Prostate gland (tissue), 2 donors: Measurements from ENCODE around the gene NR4A2. TPM values are rescaled to one million over a fixed set of nuclear protein-coding genes. Genes with fewer than 3 reads are reported as not detected.
A peak's percentile ranks its signal among the peaks of the same experiment; 100 is the strongest.

Source experiments
- DNase-seq: peaks from one replicate; pipeline ENCODE4 v3.0.0-alpha.2; 2019; ENCODE audit warnings: low spot score
- H3K27ac ChIP-seq, 2 donors: fragments of 200-600 bp; sonication (generic); 2 replicates each; pipeline ENCODE4 v1.5.1; 2017 to 2019
- H3K27me3 ChIP-seq: fragments of 200-600 bp; sonication (generic); replicated peaks from 2 replicates; pipeline ENCODE4 v1.5.1; 2019; ENCODE audit not compliant: insufficient read depth
- H3K36me3 ChIP-seq, 2 donors: fragments of 200-600 bp; sonication (generic); 1 replicate in 1 of 2; 2 replicates in 1 of 2; pipeline versions ENCODE4 v1.5.1 to v1.8.1; 2017 to 2019
- H3K4me1 ChIP-seq: fragments of 200-600 bp; sonication (generic); replicated peaks from 2 replicates; pipeline ENCODE4 v1.5.1; 2019
- H3K4me3 ChIP-seq, 2 donors: fragments of 200-600 bp; sonication (generic); 2 replicates each; pipeline ENCODE4 v1.5.1; 2017 to 2019
- H3K9me3 ChIP-seq: fragments of 200-600 bp; sonication (generic); 2 replicates; pipeline ENCODE4 v1.5.1; 2017
- CTCF ChIP-seq, 4 experiments: fragments of 200-600 bp in 2 of 4; fragments of 450-650 bp in 2 of 4; sonication (generic) in 2 of 4; IDR thresholded peaks; 1 replicate in 3 of 4; 2 replicates in 1 of 4; pipeline ENCODE4 v1.5.1; 2016 to 2019; ENCODE audit warnings: antibody characterized with exemption in 4 of 4, mild to moderate bottlenecking in 2 of 4, moderate library complexity in 2 of 4
- POLR2A ChIP-seq: fragments of 450-650 bp; IDR thresholded peaks from one replicate; pipeline ENCODE4 v1.6.1; 2016; ENCODE audit warnings: antibody characterized with exemption, mild to moderate bottlenecking
- POLR2AphosphoS5 ChIP-seq: sonication (generic); formaldehyde crosslinking; IDR thresholded peaks from one replicate; pipeline ENCODE4 v1.6.1; 2017; ENCODE audit warnings: antibody characterized with exemption
- WGBS: methylation state at CpG from one replicate; pipeline ENCODE4 v1.1.5; 2018; 5-methylcytosine and 5-hydroxymethylcytosine counted together
- intact Hi-C: fragments of 100-400 bp; cut with DNase I; formaldehyde crosslinking; loops from one replicate; pipeline ENCODE4 v1.14.2; 2022
- total RNA-seq, 2 donors: library from RNA; depleted of rRNA; stranded (reverse); fragments of >200 nt; gene quantifications; one replicate each; pipeline ENCODE4 v1.1.0, GENCODE V29; 2016

NR4A2 gene
- total RNA-seq, 2 donors from 2014 or later: 2.3 to 4.5 TPM

GRCh38 chr2:156349161-156349560, 16.6 kb upstream of the NR4A2 start:
- no peak overlapping the region for H3K27ac ChIP-seq
- no peaks in the 10 kb centered on the region for H3K36me3 ChIP-seq
- no peaks in the 10 kb centered on the region for H3K27me3 ChIP-seq
- no peak for DNase-seq
- no peaks in the 10 kb centered on the region for H3K4me1 ChIP-seq
- intact Hi-C loops: no loop called here
- no peaks in the 10 kb centered on the region for H3K9me3 ChIP-seq
- TF ChIP-seq POLR2A (no peak), POLR2AphosphoS5 (no peak), CTCF (IDR thresholded peaks at IDR 0.05) (no peak)
- no peak overlapping the region for H3K4me3 ChIP-seq

- no peak for TF ChIP-seq POLR2A
- no peak for TF ChIP-seq CTCF (IDR thresholded peaks at IDR 0.05)
- TF ChIP-seq POLR2AphosphoS5: no peak
- WGBS: 59% methylated on average over 3 of the region's 3 CpGs
- Histone ChIP-seq H3K27me3 (no peaks in the 10 kb centered on the region), H3K36me3 (no peaks in the 10 kb centered on the region), H3K4me1 (no peaks in the 10 kb centered on the region), H3K4me3 (no peak overlapping the region), H3K9me3 (no peaks in the 10 kb centered on the region), H3K27ac (no peak overlapping the region)
- intact Hi-C loops: no loop called here
- DNase-seq: no peak
Measured at GRCh38 chr2:156347431-156347830, 14.9 kb upstream of the NR4A2 start.

GRCh38 chr2:156346731-156347130, 14.2 kb upstream of the NR4A2 start:
- H3K27me3 ChIP-seq: no peaks in the 10 kb centered on the region
- no peaks in the 10 kb centered on the region for H3K9me3 ChIP-seq
- TF ChIP-seq POLR2AphosphoS5 (no peak), POLR2A (no peak)
- no peak overlapping the region for H3K27ac ChIP-seq
- WGBS: 64% methylated on average over 4 of the region's 4 CpGs
- H3K4me3 ChIP-seq: no peak overlapping the region
- no peaks in the 10 kb centered on the region for H3K36me3 ChIP-seq
- intact Hi-C loops: no loop called here
- H3K4me1 ChIP-seq: no peaks in the 10 kb centered on the region
- DNase-seq: no peak

- WGBS: 88% methylated on average over 3 of the region's 3 CpGs
- no peaks in the 10 kb centered on the region for H3K27me3 ChIP-seq
- DNase-seq: no peak
- no peaks in the 10 kb centered on the region for H3K36me3 ChIP-seq
- TF ChIP-seq POLR2A (no peak), CTCF (IDR thresholded peaks at IDR 0.05) (no peak), POLR2AphosphoS5 (no peak)
- no peaks in the 10 kb centered on the region for H3K4me1 ChIP-seq
- no peak overlapping the region for H3K27ac ChIP-seq
- H3K9me3 ChIP-seq: no peaks in the 10 kb centered on the region
- intact Hi-C loops: no loop called here
- H3K4me3 ChIP-seq: no peak overlapping the region
Measured at GRCh38 chr2:156345582-156345981, 13.1 kb upstream of the NR4A2 start.

GRCh38 chr2:156343940-156344301, 11.4 kb upstream of the NR4A2 start:
- Histone ChIP-seq H3K9me3 (no peaks in the 10 kb centered on the region), H3K27me3 (no peaks in the 10 kb centered on the region), H3K36me3 (no peaks in the 10 kb centered on the region), H3K4me3 (no peak overlapping the region), H3K27ac (peak overlapping the region in 1 of 2 donors; percentile 100), H3K4me1 (no peaks in the 10 kb centered on the region)
- no peak for DNase-seq
- 56% methylated on average over 2 of the region's 2 CpGs for WGBS
- TF ChIP-seq CTCF (IDR thresholded peaks at IDR 0.05) (no peak), POLR2AphosphoS5 (no peak), POLR2A (no peak)
- intact Hi-C loops: loop anchor here (2.0 kb wide), 1 partner anchor 57 kb away; no protein-coding TSS in a partner anchor
